ENCODE data around the gene TNPO2.

DNA sequence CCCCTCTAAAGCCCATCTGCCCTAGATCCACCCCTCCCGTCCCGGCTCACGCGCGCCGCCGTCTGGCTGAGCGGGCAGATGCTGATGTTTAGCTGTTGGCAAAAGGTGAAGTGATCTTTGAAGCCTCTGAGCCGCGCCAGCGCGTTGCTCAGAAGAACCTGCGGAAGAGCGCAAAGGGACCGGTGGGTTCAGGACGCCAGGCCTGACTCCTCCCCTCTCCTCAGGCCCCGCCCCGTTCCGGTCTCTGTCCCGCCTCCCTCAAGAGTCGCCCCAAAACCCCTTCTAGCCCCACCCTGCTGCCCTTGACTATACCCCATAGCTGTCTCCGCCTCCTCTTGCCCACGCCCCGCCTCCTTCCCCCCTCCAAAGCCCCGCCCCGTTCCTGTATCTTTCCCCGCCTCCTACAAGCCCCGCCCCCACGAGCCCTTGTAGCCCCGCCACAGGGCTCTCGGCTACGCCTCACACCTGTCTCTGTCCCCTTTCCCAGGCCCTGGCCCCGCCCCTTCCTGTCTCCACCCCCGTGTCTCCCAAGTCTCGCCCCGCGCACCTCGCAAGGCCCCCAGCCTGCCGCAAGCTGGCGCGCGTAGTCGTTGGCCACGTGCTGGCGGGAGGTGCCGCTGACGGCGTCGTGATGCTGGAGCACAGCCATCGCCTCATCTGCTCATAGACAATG, 66.7 kb downstream of the TNPO2 start:
- TF ChIP-seq SIN3A (IDR thresholded peaks at IDR 0.05; ENCODE audit: borderline replicate concordance, insufficient read depth, low read length): no peak
- TF ChIP-seq, protein P1, sequence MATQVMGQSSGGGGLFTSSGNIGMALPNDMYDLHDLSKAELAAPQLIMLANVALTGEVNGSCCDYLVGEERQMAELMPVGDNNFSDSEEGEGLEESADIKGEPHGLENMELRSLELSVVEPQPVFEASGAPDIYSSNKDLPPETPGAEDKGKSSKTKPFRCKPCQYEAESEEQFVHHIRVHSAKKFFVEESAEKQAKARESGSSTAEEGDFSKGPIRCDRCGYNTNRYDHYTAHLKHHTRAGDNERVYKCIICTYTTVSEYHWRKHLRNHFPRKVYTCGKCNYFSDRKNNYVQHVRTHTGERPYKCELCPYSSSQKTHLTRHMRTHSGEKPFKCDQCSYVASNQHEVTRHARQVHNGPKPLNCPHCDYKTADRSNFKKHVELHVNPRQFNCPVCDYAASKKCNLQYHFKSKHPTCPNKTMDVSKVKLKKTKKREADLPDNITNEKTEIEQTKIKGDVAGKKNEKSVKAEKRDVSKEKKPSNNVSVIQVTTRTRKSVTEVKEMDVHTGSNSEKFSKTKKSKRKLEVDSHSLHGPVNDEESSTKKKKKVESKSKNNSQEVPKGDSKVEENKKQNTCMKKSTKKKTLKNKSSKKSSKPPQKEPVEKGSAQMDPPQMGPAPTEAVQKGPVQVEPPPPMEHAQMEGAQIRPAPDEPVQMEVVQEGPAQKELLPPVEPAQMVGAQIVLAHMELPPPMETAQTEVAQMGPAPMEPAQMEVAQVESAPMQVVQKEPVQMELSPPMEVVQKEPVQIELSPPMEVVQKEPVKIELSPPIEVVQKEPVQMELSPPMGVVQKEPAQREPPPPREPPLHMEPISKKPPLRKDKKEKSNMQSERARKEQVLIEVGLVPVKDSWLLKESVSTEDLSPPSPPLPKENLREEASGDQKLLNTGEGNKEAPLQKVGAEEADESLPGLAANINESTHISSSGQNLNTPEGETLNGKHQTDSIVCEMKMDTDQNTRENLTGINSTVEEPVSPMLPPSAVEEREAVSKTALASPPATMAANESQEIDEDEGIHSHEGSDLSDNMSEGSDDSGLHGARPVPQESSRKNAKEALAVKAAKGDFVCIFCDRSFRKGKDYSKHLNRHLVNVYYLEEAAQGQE (IDR thresholded peaks at IDR 0.05; ENCODE audit: insufficient read depth in 1 of 2, low read depth in 2 of 2, low read length in 2 of 2): no peak
- no peak for TF ChIP-seq POLR2AphosphoS5 (IDR thresholded peaks at IDR 0.05; ENCODE audit: low read depth, low read length)
- no peak for TF ChIP-seq TAF1 (IDR thresholded peaks at IDR 0.05; ENCODE audit: borderline replicate concordance, insufficient read depth, low read length)
